Renal pelvis (tissue), 4 donors: ENCODE results near the gene DNMBP. TPM values are rescaled to one million over a fixed set of nuclear protein-coding genes. Genes with fewer than 3 reads are reported as not detected.
"Not testable (repeated sequence)": the region's sequence is repeated elsewhere in the genome, so short reads cannot be mapped to it uniquely, and the experiment has no call there.

Experiments
- DNase-seq: peaks from one replicate; pipeline ENCODE4 v3.0.0-alpha.2; 2013
- polyA plus RNA-seq, 3 donors: library from polyadenylated mRNA; unstranded; fragments of 120-200 nt; gene quantifications; one replicate each; pipeline ENCODE4 v1.2.1, GENCODE V29; 2013; ENCODE audit not compliant: insufficient read length in 3 of 3

DNMBP gene
- polyA plus RNA-seq, 3 donors, result 32.7 to 43.6 (median 35.4) TPM

DNA sequence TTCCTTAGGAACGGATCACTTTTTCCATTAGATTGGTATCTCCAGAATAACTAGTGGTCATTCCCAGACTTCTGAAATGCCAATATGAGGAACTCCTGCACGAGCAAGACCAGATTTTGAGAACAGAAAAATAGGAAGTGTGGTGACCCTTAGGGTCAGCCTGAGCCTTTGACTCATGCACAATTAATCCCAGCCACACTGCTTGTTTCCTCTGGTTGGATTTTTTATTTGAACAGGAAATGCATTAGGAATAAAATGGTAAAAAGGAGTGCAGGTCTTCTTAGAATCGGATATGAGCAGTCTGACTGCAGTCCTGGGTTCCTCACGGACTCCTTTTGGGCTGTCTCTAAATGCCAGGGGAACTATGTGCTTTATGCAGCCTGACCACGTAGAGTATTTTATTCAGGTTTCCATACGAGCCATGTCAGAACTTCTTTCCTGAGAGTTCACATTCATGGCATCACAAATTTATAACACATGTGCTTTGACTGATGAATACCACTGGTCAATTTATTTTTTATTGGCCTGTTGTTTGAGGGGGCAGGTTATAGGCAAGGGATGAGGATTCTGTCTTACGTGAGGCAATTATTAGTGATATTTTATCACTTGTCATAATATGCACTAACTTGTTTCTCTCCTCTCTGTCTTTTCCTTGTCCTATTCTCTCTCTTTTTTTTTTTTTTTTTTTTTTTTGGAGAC lies 46.1 kb downstream of the DNMBP start:
- DNase-seq, result not testable (repeated sequence)

DNA sequence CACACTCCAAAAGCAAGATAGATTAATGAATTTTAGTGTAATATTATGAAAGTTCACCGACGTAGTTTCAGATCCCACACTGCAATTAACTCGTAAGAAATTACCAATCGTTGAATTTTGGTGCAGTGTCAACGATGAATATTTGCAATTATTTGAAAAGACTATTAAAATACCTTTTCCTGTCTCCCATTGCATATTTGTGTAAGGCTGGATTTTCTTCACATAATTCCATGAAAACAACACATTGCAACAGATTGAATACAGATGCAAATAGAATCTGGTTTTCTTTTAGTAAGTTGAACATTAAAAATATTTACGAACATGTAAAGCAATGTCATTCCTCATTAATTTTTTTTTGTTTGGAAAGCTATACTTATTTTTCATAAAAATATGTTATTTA lies 50.9 kb downstream of the DNMBP start:
- no peak for DNase-seq

DNA sequence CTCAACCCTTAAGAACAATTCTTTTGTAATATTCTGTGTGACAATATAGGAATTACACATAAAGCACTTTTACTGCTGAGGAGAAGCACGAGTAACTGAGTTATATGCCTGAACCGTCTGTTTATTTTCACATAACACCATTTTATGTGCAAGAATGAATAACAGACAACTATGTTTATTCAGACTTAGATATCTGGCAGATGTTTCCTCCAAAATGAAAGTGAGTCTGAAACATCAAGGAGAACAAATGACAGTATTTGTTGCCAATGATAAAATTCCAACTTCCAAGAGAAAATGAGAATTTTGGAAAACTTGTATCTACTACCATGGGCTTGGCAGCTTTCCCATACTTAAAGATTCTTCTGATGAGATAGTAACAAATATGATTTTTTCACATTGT lies 51.4 kb downstream of the DNMBP start:
- DNase-seq, result no peak

DNA sequence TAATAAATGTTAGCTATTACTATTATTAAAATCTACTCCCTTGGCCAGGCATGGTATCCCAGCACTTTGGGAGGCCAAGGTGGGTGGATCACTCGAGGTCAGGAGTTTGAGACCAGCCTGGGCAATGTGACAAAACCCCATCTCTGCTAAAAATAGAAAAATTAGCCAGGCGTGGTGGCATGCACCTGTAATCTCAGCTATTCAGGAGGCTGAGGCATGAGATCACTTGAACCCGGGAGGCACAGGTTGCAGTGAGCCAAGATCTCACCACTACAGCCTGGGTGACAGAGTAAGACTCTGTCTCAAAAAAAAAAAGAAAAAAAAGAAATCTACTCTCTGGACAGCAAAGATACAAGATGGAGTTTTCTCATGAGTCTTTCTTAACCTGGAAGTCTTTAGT lies 56.2 kb downstream of the DNMBP start:
- not testable (repeated sequence) for DNase-seq

DNA sequence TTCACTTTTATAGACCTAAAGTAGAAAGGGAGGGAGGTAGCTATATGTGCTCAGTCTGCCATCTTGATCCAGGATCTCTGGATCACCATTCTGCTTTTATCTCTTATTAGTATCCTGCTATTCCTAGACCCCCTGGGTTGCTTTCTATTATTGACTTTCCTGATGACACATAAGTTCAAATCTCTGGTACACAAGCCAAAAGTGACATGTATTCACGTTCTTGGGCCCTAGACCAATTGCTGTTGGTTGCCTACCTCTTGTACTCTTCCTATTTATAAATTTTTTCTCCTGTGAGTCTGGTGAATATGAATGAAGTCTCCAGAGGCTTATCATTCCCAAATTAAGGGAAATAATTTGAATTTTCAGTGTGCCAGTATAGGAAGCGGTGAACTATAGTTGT lies 56.9 kb downstream of the DNMBP start:
- no peak for DNase-seq

DNA sequence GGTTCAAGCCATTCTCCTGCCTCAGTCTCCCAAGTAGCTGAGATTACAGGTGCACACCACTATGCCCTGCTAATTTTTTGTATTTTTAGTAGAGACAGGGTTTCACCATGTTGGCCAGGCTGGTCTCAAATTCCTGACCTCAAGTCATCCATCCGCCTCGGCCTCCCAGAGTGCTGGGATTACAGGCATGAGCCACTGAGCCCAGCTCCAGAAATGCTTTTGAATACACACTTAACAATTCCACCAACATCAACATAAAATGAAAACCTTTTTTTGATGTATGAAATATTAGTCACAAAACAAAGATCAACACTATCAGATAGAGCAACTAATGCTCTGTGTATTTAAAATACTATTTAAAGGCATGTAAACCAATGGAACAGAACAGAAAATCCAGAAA lies 63.7 kb downstream of the DNMBP start:
- not testable (repeated sequence) for DNase-seq

DNA sequence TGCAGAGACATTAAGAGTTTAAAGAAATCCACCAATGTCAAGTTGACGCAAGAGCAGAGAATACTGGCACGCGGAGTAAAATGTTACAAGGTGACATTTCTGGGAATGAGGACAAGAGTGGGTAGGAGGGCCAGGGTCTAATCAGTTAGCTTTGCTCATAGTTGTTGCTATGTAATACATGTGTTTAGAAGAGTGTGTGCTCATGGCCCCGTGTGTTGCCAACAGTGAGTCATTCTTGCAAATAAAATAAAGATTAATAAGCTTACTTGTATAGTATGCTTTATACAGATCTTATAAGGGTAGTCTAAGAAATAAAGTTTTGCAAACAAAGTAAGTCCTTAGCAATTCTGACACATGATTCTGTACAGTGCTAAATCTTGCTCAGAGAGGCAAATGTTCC lies 64.5 kb downstream of the DNMBP start:
- no peak for DNase-seq

DNA sequence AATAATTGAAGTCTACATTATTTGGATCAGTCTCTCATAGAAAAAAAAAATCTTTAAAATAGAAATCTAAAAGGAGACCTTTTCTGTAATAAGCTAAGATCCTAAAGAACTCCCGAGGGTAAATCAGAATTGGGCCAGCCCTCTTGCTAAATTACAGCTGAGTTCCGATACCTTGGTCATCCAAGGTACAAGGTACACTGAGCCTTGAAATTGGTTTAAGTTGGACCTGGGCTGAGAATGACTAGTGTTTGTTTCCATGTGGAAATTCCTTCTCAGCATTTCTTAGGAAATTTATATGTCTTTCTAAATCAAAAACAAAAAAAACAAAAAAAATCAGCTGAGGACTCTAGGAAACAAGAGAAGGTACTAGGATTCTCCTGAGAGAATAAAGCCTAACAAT lies 64.9 kb downstream of the DNMBP start:
- no peak for DNase-seq

DNA sequence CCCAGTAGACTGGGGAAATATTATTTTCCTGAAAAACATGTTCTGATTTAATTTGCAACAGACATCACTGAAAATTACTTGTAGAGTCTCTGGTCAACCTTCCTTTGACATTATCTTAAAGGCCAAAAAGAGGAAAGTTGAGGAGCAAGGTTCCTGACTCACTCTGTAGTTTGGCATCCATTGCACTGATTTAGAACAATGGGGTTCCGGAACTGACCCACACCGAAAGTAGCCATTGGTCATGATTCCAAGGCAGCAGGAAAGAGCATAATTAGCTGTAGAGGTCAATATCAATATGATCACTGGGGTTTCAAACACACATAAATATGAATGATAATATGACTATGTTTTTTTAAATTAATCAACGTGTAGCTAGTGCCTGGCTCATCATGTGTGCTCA lies 65.8 kb downstream of the DNMBP start:
- DNase-seq, result no peak

DNA sequence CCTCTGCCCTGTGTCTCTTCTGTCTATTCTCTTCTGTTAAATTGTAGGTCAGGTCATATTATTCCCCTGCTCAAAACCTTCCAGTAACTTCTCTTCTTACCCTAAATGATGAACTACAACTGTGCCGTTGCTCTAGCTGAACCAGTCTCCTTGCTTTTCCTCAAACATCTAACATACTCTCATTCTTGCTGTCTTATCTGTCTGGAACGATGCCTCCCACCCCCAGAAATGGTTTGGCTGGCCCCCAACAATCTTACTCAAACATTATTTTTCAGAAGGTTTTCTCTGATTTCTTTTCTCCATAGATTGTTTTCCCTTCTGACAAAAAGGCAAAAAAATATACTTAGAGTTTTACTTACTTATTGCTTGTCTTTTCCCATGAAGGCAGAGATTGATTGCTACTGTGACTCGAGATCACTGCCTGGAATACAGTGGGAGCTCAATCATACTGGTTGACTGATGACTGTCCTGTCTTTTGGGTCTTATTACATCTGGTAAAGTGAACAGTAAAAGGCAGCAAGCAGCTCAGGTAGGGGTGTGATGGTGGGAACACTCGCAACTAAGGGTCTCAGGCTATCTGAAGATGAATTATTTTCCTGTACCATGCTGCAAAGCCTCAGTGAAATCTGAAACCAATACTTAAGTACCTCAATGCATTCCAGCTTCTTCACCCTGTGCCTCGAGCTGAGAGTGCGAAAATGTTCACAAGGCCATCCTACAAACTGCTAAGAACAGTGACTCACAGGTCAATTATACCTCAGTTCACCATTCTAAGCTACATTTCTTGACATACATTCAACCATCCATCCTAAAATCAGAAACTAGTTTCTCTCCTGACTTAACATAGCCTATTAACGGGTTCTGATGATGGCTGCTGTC lies 67.6 kb downstream of the DNMBP start:
- peak; percentile 42 for DNase-seq

DNA sequence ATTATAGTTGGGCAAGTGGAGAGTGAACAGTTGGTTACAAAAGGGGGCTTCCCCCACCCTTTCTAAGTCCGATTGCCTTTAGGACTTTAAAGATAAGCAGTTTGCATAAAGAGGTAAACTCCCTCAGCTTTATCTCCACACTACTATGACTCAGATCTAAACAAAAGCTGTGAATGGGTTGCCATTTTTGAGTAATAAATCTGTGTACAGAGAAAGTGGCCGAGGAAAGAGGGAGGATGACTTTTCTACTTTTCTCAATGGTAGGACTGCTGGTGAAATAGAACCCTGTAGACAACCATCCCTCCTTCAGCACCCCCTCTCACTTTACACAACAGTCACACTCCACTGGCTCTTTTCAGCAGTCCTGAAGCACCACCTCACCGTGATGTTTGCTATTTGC lies 71.2 kb downstream of the DNMBP start:
- DNase-seq, result peak; percentile 48

DNA sequence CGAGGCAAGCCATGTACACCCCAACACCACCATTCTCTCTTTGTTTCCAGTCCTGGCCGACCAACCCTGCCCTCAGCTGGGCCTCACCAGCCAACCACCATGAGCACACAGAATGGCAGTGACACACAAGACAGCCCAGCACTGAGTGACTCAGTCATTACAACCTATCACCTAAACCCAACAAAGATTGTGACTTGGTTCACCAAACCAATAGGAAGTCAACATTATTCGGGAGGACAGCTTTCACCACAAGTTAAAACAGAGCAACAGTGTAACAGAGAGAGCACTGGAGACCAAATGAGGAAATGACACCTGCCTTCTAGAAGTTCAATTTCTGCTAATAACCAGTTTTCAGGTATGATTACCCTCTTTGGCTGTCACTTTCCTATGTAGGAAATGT lies 72.1 kb downstream of the DNMBP start:
- DNase-seq, result no peak

DNA sequence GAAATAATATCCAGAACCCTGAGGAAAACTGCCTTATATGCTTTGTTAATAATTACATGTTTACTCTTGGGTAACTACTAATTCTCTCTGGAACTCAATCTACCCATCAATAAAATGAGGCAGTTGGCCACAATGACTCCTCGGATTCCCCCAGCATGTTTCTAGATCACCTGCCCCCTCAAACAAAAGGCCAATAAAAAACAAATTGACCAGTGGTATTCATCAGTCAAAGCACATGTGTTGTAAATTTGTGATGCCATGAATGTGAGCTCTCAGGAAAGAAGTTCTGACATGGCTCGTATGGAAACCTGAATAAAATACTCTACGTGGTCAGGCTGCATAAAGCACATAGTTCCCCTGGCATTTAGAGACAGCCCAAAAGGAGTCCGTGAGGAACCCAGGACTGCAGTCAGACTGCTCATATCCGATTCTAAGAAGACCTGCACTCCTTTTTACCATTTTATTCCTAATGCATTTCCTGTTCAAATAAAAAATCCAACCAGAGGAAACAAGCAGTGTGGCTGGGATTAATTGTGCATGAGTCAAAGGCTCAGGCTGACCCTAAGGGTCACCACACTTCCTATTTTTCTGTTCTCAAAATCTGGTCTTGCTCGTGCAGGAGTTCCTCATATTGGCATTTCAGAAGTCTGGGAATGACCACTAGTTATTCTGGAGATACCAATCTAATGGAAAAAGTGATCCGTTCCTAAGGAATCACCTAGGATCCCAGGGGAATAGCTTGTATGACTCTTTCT lies 77.4 kb downstream of the DNMBP start:
- DNase-seq, result not testable (repeated sequence)

DNA sequence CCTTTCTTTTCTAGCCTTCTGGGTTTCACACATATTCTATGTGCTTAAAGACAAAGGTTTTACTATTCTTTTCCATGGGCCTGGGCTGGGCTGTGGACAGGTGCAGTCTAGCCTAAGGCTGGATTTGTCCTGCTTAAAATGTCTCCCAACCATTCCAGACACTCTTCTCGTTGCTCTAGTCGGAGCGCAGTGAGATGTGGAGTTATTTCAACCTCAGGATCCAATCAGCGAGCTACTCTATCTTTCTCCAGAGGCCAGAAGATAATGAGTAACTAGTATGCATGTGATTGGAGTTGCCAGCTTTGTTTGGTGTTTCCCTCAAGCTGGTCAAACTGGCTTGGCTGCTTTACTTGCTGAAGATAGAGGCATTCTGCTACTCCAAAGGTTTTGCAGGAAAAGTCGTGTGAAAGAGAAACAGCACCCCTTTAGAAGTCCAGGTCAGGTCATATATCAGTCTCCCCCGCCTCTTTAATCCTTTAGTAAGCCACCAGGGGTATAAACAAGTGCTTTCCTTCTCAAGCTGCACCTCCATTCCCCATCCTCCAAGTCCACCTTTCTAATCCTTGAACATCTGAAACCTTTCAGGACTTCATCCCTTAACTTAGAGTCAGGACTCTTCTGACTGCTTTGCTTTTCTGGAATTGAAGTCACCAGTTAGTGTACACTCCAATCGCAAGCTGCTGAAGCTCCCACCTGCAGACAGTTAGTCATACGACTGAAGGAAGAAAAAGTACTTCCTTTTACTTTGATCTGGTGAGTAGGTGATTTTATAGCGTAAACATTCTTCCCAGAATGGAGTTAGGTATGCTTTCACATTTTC lies 78.8 kb downstream of the DNMBP start:
- peak; percentile 83 for DNase-seq

DNA sequence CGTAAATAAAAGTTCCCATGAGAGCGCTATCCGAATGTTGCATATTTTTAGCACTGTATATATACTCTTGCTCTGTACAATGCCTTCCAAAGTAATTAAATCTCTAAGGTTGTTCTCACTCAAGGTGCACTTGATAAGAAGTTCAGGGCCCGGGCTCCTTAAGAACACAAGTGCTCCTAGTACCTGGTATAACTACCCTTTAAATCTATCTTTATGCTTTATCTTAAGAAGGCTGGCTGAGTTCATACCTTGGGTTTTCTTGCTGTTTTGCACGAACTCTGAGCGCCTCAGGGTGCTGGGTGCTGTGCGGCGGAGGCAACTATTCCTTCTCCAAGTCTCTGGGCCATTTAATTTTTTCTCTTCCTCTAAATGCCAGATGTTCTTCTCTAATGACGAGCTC lies 80.4 kb downstream of the DNMBP start:
- DNase-seq, result no peak

DNA sequence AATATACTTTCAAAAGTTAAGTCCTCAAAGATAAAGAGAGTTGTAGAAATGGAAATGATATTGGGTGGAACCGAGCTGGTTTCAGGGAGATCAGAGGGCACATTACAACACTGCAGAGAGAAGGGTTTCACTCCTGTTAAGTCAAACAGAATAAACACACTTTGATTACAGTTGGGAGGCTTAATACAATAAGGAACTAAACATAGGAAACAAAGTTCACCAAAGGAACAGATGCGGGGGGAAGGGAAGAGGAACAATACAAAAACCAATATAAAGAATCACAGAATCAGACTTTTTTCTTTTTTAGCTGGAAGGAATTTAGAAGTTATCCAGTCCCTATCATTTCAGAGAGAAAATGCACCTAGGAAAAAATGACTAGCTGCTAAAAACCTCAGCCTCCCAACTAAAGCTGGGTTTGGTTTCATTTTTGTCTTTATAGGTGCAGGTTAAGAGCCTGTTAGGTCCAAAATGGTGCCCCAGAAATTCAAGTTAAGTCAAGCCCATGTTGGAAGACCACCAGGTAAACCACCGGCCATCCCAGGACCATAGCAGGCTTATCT lies 81.9 kb downstream of the DNMBP start:
- DNase-seq, result no peak

DNA sequence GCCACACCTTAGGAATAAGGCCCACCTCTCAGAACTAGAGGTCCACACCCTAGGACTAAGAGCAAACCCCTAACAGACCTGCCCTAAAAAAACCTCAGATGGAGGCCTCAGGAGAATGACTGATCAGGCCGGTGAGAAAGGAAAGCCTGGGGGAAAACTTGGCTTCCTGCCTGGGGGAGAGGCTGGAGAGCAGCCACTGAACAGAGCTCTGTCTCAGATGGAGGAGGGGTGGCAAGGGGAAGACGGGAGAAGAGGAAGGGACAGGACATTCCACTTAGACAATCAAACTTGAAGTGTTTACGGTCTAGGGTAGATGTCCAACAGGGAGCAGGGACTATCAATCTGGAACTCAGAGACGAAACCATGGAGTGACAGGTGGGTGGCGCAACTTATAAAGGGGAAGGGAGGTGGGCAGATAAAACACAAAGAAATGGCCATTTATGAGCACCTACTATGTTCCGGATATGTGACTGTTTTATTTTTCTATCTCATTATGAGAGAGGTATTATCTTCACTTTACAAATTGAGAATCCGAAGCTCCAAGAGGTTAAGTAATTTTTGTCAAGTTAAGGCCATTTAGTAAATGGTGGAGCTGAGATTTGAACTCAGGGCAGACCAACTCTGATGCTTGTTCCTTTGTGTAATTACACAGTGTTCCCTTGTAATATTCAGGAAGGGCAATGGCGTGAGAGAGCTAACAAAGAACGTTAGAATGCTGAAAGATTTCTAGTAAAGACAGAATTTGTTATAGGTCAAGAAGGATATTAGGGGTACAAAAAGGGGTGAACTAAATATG lies 82.6 kb downstream of the DNMBP start:
- no peak for DNase-seq

DNA sequence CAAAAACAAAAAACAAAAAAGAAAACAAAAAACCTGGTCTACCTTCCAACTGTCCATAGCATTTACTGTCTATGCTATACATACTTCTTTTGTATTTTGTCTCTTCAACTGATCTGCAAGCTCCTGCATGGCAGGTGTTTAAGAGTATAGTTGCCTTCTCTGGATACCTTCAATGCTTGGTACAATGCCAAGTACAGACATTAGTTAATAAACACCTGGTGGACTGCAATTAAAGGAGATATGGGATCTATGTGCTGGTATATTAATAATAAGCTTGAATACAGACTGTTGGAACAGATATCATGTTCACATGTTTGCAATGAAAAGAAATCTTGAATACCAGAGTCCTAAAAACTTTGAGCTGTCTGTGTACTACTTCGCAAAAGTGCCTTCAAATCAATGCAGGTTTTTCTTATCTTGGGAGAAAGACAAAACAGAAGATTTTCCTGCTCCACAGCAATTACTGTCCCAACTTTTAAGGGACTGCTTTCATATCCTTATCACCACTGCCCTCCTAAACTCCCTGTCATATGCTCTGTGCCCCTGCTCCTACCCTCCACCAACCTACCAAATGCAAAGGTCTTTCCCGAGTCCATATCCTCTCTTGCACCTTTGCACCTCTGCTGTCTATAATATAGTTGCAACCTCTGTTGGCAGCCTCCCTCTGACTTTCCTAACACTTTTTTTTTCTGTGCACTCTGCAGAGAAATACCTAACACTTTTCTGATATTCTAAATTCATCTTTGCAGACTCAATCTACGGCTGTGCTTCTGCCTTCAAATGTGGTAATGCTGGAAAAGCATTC lies 85.1 kb downstream of the DNMBP start:
- DNase-seq, result no peak

DNA sequence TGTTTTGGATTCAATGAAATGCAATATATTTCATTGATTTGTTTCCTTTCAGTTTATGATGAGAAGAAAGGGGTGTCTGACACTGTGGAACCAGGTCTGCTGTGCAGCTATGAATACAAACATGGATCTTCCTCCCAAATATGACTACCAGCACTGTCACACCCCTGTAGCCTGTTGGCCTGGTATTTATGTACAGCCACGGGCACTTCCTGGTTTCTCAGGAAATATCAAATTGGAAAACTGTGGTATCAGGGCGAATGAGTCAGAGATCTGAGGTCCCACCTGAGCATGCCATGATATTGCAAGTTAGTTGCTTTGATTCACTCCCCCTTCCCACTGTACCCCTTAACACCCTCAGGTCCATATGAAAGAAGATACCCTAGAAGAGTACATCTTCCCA lies 87.8 kb downstream of the DNMBP start:
- DNase-seq, result no peak

DNA sequence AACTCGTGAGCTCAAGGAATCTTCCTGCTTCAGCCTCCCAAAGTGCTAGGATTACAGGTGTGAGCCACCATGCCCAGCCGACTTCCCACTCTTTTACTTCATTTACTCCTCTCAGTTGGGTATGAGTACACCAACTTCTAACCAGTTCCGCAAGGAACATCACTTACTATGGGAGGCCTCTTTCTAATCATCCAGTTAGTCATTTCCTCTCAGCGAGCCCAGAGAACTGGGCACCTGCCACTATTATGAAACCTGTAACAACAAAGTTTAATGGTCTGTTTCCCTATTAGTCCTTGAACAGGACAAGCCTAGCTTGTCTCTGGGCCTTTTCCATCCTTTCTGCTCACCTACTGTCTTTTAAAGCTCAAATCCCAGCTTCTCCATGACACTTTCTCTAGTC lies 88.8 kb downstream of the DNMBP start:
- no peak for DNase-seq
